Breast epithelium (tissue), 4 donors: ENCODE data around the gene NFASC. TPM values are rescaled to one million over a fixed set of nuclear protein-coding genes. Genes with fewer than 3 reads are reported as not detected.
A peak's percentile ranks its signal among the peaks of the same experiment; 100 is the strongest.

Experiments used
- DNase-seq, 2 donors: peaks; one replicate each; pipeline ENCODE4 v3.0.0-alpha.2; 2019; ENCODE audit warnings: low spot score in 2 of 2
- H3K27ac ChIP-seq, 2 donors: fragments of 200-600 bp; sonication (generic) in 1 of 2; one replicate each; pipeline ENCODE4 v1.5.1; 2016 to 2019; ENCODE audit warnings: mild to moderate bottlenecking in 1 of 2
- H3K27me3 ChIP-seq, 2 donors: fragments of 200-600 bp; sonication (generic) in 1 of 2; one replicate each; pipeline versions ENCODE4 v1.5.1 to v1.6.0; 2017 to 2019; ENCODE audit warnings: control low read depth in 1 of 2, mild to moderate bottlenecking in 1 of 2
- H3K36me3 ChIP-seq: fragments of 200-600 bp; one replicate; pipeline ENCODE4 v1.5.1; 2019
- H3K4me1 ChIP-seq, 2 donors: fragments of 200-600 bp; sonication (generic); one replicate each; pipeline ENCODE4 v1.5.1; 2016 to 2019; ENCODE audit warnings: control low read depth in 1 of 2
- H3K4me3 ChIP-seq, 3 donors: fragments of 200-600 bp; sonication (generic); 1 replicate in 2 of 3; 2 replicates in 1 of 3; pipeline ENCODE4 v1.5.1; 2016 to 2019; ENCODE audit warnings: mild to moderate bottlenecking in 3 of 3, moderate library complexity in 2 of 3
- H3K9me3 ChIP-seq, 2 donors: fragments of 200-600 bp; sonication (generic) in 1 of 2; one replicate each; pipeline ENCODE4 v1.5.1; 2016 to 2019; ENCODE audit warnings: control low read depth in 1 of 2
- CTCF ChIP-seq, 3 donors: fragments of 450-650 bp; IDR thresholded peaks; one replicate each; pipeline ENCODE4 v1.5.1; 2016 to 2017; ENCODE audit warnings: antibody characterized with exemption in 3 of 3, mild to moderate bottlenecking in 3 of 3, moderate library complexity in 3 of 3
- POLR2A ChIP-seq: fragments of 450-650 bp; IDR thresholded peaks from one replicate; pipeline ENCODE4 v1.6.1; 2016; ENCODE audit warnings: antibody characterized with exemption, mild to moderate bottlenecking, moderate library complexity
- POLR2AphosphoS5 ChIP-seq, 3 donors: sonication (generic); formaldehyde crosslinking; IDR thresholded peaks; one replicate each; pipeline ENCODE4 v1.6.1; 2017; ENCODE audit warnings: antibody characterized with exemption in 3 of 3
- intact Hi-C: fragments of 100-400 bp; cut with DNase I; formaldehyde crosslinking; loops from one replicate; pipeline ENCODE4 v1.15.1; 2023; ENCODE audit warnings: low total_unique reads
- total RNA-seq, 3 donors: library from RNA; depleted of rRNA; stranded (reverse); fragments of >200 nt; gene quantifications; one replicate each; pipeline ENCODE4 v1.1.0, GENCODE V29; 2016

The NFASC gene
- total RNA-seq, 3 donors from 2014 or later, result 1.6 to 19.5 (median 14.1) TPM

DNA sequence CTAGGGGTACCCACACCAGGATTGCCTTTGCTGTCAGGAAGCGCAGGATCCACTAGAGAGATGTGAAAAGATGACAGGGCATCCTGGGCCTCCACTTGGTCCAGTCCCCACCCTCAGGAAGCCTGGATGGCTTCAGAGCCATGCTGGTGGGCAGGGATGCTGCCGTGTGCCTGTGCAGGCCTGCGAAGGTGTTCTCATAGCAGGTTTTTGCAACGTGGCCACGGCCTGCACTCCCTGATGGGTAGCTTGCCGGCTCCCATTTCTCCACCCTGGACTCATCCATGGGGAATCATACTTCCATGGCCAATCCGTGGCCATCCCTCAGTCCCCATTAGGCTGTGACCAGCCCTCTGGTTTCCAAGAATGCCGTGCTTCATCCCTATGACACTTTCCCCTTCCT lies 138.2 kb downstream of the NFASC start:
- no peaks in the 10 kb centered on the region for H3K36me3 ChIP-seq
- no peaks in the 10 kb centered on the region for H3K27me3 ChIP-seq
- no peak for DNase-seq
- no peak overlapping the region for H3K4me3 ChIP-seq
- no peak for TF ChIP-seq CTCF (IDR thresholded peaks at IDR 0.05)
- no peak for TF ChIP-seq POLR2AphosphoS5 (IDR thresholded peaks at IDR 0.05)
- TF ChIP-seq POLR2A, result no peak
- intact Hi-C loops, result no loop called here
- H3K4me1 ChIP-seq, result peaks cover 3 to 8% of the 10 kb centered on the region in 2 donors
- no peaks in the 10 kb centered on the region for H3K9me3 ChIP-seq
- H3K27ac ChIP-seq, result no peak overlapping the region

GRCh38 chr1:205009670-205010069 lies 139.0 kb downstream of the NFASC start:
- no peak overlapping the region for H3K4me3 ChIP-seq
- H3K36me3 ChIP-seq, result no peaks in the 10 kb centered on the region
- H3K27me3 ChIP-seq, result no peaks in the 10 kb centered on the region
- no peak for TF ChIP-seq POLR2A
- no peak for TF ChIP-seq CTCF (IDR thresholded peaks at IDR 0.05)
- no peak for TF ChIP-seq POLR2AphosphoS5 (IDR thresholded peaks at IDR 0.05)
- no peak for DNase-seq
- no peaks in the 10 kb centered on the region for H3K9me3 ChIP-seq
- H3K27ac ChIP-seq, result no peak overlapping the region
- peaks cover 6 to 9% of the 10 kb centered on the region in 2 donors for H3K4me1 ChIP-seq
- intact Hi-C loops, result no loop called here

DNA sequence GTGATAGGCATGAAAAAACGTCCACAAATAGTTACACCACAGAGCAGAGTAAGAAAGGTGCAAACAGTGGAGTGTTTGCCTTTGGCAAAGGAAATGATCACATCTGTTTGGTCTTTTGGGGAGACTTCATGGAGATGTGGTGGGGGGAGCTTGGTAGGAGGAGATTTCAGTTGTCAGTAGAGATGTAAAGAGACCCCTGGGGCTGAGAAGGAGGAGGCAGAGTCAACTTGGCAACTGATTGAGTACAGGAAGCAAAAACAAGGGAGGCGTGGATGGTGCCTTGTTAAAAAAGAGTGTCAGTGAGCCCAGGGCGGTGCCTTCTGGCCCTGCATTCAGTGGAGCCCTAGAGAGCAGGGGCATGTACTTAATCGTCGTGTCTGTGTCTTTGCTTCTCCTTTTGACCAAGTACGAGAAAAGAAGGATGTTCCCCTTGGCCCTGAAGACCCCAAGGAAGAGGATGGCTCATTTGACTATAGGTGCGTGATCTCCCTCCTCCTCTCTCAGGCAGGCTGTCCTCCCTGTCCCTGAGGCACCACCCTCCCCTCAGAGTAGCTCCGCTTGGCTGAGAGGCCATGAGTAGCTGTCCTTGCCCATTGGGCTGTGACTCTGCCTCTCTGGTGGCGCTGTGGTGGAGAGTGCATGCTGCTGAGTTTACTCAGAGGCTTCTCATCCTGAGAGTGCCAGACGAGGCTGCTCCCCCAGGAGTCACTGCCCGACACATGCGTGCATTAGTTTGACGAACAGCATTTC lies 141.9 kb downstream of the NFASC start:
- Histone ChIP-seq H3K9me3 (no peaks in the 10 kb centered on the region), H3K27me3 (no peaks in the 10 kb centered on the region), H3K4me1 (peaks cover 6 to 9% of the 10 kb centered on the region in 2 donors), H3K27ac (no peak overlapping the region), H3K4me3 (no peak overlapping the region), H3K36me3 (no peaks in the 10 kb centered on the region)
- TF ChIP-seq CTCF (IDR thresholded peaks at IDR 0.05) (no peak), POLR2A (no peak), POLR2AphosphoS5 (IDR thresholded peaks at IDR 0.05) (no peak)
- no peak for DNase-seq
- intact Hi-C loops, result no loop called here

GRCh38 chr1:205013683-205014367 lies 143.2 kb downstream of the NFASC start:
- Histone ChIP-seq H3K9me3 (no peaks in the 10 kb centered on the region), H3K4me3 (no peak overlapping the region), H3K4me1 (peaks cover 6 to 9% of the 10 kb centered on the region in 2 donors), H3K27ac (no peak overlapping the region), H3K36me3 (no peaks in the 10 kb centered on the region), H3K27me3 (no peaks in the 10 kb centered on the region)
- intact Hi-C loops, result no loop called here
- TF ChIP-seq POLR2AphosphoS5 (IDR thresholded peaks at IDR 0.05) (no peak), CTCF (IDR thresholded peaks at IDR 0.05) (no peak), POLR2A (no peak)
- DNase-seq, result peak in 1 of 2 donors; percentile 45

DNA sequence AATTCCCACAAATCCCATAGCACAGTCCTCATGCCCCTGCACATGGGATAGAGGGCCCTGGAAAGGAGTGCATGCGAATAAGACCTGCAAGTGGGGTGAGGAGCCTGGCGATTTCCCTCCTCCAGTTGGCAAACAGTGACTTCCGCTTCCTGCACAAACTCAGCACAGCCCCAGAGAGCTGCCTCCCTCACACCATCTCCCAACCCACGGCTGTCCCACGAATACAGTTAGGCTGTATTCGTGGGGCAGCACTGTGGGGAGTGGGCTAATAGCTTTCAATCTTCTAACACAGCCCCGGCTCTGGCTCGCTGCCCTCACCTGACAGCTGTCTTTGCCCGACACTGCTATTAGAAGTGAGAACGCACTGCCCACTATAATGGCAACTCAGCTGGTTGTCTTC lies 144.1 kb downstream of the NFASC start:
- H3K27me3 ChIP-seq, result no peaks in the 10 kb centered on the region

More for the DNA sequence above, 144.1 kb downstream of the NFASC start:
- TF ChIP-seq POLR2AphosphoS5 (IDR thresholded peaks at IDR 0.05) (no peak), CTCF (IDR thresholded peaks at IDR 0.05) (no peak), POLR2A (no peak)
- DNase-seq, result no peak
- intact Hi-C loops, result no loop called here
- no peaks in the 10 kb centered on the region for H3K36me3 ChIP-seq
- H3K4me1 ChIP-seq, result peaks cover 6 to 9% of the 10 kb centered on the region in 2 donors
- no peaks in the 10 kb centered on the region for H3K9me3 ChIP-seq
- no peak overlapping the region for H3K4me3 ChIP-seq
- no peak overlapping the region for H3K27ac ChIP-seq
